GM12864 (cell line): ENCODE results near the gene SGK2.
A peak's percentile ranks its signal among the peaks of the same experiment; 100 is the strongest.

ENCODE experiments used
- DNase-seq: peaks from one replicate; pipeline ENCODE4 v3.0.0-alpha.2; 2011; ENCODE audit warnings: low read depth
- H3K4me3 ChIP-seq: 2 replicates; pipeline ENCODE4 v1.5.1; 2011; ENCODE audit warnings: mild to moderate bottlenecking, low read depth, low read length, control low read depth
- TF ChIP-seq, protein P1 (sequence below): IDR thresholded peaks from 2 replicates; pipeline ENCODE4 v1.5.1; 2011; ENCODE audit warnings: low read depth, mild to moderate bottlenecking, moderate library complexity, low read length, control low read depth, inconsistent platforms; ENCODE audit errors: missing control alignments

The SGK2 gene

DNA sequence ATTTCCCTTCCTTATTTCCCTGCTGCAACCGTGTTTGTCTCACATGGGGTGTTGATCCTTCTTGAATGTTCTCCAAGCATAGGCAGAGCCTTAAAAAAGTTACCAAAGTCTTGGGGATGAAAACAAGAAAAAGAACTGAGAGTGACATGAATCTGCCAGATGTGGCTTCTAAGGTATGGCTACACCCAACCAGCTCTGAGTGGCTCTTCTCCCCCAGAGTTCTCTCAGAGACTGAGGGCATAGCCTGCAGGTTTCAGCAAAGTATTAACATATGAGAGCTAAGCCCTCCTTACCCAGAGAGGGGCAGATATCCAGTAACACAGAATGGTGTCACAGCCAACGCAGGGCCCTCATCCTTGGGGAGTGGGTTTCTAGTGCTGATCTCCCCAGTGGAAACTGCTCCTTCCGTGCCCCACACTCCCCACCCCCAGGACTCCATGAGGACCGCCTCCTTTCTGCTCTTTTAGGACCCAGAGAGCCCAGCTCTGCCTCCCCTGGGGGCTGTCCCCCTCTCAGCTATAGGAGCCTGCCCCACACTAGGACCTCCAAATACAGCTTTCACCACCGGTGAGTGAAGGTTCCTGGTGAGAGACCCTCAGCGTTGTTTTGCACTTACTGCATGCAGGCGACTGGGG, 23.3 kb upstream of the SGK2 start:
- H3K4me3 ChIP-seq = no peak overlapping the region
- DNase-seq = no peak
- TF ChIP-seq, protein P1, sequence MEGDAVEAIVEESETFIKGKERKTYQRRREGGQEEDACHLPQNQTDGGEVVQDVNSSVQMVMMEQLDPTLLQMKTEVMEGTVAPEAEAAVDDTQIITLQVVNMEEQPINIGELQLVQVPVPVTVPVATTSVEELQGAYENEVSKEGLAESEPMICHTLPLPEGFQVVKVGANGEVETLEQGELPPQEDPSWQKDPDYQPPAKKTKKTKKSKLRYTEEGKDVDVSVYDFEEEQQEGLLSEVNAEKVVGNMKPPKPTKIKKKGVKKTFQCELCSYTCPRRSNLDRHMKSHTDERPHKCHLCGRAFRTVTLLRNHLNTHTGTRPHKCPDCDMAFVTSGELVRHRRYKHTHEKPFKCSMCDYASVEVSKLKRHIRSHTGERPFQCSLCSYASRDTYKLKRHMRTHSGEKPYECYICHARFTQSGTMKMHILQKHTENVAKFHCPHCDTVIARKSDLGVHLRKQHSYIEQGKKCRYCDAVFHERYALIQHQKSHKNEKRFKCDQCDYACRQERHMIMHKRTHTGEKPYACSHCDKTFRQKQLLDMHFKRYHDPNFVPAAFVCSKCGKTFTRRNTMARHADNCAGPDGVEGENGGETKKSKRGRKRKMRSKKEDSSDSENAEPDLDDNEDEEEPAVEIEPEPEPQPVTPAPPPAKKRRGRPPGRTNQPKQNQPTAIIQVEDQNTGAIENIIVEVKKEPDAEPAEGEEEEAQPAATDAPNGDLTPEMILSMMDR = no peak

DNA sequence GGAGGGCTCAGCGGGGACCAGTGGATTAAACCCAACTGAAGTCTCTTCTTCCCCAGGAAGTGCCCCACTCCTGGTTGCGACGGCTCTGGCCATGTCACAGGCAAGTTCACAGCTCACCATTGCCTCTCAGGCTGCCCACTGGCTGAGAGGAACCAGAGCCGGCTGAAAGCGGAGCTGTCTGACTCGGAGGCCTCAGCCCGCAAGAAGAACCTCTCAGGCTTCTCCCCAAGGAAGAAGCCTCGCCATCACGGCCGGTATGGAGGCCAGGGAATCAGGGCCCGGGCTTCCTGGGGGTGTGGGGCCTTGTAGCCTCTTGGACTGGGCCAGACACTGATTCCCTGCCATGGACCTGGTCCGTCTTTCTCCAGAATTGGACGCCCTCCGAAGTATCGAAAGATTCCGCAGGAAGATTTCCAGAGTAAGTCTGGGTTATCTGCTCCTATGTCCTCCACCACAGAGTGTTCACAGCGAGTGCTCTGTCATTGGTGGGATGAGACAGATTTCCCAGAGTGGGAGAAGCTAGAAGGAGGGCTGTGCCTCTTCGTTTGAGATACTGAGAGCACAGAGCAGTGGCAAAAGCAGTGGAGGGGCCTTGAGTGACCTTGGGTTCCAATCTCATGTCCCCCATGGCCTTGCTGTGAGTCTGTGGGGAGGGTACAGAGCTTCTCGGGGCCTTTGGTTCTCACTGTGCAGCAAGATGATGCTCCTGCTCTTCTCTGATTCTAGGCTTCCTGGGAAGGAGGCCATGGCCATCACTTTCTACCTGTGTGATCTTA, 22.6 kb upstream of the SGK2 start:
- H3K4me3 ChIP-seq = no peak overlapping the region
- TF ChIP-seq, protein P1 = no peak
- DNase-seq = no peak

DNA sequence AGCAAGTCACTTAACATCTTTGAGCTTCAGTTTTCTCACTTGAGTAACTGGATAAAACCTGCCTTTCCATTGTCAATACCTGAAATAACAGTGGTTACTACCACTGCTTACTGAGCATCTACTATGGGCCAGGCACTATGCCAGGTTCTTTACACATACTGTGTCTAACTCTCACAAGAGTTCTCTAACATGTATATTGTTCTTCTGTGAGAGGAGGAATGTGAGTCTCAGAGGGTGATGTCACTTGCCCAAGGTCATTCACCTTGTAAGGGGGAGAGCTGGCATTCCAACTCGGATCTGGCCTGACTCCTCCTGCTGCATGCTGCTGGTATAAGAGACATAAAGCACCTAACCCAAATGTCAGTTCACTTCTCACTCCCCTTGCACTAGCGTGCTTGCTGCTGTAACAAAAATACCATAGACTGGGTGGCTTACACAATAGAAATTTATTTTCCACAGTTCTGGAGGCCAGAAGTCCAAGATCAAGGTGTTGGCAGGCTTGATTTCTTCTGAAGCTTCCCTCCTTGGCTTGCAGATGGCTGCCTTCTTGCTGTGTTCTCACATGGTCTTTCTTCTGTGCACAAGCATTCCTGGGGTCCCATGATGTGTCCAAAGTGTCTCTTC, 21.9 kb upstream of the SGK2 start:
- TF ChIP-seq, protein P1 = no peak
- H3K4me3 ChIP-seq = no peak overlapping the region
- no peak for DNase-seq

DNA sequence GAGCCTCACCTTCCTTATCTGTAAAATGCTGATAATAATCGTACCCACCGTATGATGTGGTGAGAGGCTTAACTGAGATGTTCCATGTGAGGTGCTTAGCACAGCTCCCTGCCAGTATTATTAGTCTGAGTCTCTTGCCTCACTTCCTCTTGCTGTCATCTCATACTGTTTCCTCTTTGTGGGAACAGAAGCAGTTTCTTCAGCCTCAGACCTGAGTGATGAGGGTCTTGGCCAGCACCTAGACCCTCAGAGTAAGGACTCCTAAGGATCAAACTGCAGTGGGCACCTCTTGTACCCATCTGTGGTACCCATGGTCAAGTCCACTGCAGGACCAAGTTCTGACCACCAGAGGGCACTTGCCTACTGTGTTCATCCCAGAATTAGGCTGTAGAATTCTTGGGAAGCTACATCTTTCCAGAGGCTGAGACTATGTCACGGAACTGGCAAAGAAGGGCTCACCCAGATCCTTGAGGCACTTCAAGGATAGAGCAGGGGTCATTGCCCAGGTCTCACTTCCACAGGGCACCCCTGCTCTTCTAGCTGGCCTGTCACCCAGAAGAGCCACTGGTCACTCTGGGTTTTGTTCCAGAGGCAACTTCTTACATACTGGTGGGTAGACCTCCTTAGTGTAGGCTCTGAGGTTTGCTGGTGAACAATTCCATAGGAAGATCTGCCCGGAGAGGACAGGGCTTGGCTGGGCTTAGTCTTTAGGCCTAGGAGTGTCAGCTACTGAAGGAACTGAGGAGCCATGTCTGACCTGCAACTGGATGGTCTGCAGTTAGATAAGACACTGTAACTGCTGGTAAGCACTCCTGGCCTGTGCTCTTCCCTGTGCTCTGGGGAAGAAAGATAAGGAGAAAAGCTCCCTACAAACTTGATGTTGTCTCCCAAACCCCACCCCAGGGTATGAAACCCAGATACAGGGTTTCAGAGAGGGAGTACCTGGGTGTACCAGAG, 20.6 kb upstream of the SGK2 start:
- DNase-seq = no peak
- TF ChIP-seq, protein P1 = peak; percentile 96
- no peak overlapping the region for H3K4me3 ChIP-seq

DNA sequence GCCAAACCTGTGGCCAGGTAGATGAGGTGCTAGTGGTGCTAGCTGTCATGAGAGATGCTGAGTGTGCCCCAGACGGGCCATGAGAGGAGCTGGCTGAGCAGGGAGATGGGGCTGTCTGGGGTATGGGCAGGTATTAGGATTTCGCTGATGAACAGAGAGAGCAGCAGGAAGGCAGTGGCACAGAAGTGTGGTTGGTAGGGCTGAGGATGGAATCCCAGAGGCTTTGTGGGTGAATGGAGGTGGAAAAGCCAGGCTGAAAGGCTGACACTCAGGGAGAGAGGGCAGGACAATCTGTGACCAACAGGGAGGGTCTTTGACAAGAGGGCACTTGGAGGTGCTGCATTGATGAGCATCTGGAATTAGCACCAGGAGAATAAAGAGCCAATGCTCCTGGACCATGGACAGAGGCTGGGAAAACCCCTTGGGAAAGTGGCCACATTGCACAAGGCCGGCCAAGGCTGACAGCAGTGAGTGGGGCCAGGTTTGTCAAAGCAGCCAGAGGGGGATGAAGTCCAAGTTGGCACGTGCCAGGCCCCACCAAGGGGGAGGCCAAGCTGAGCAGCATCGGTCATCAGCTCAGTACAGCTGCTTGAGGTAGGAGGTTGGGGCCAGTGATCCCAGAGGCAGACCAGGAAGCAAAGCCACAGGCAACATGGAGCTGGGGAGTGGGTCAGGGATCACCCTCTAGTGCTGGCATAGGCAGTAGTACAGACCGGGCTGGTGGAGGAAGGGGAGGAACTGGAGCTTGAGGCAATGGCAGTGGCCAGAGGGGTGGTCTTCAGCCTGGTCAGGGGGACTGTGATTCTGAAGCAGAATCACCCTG, 19.7 kb upstream of the SGK2 start:
- DNase-seq = no peak
- H3K4me3 ChIP-seq = no peak overlapping the region
- TF ChIP-seq, protein P1 = no peak
